HFF-Myc (cell line): ENCODE results near the gene RPS8.
"Not testable (repeated sequence)": the region's sequence is repeated elsewhere in the genome, so short reads cannot be mapped to it uniquely, and the experiment has no call there.

Source experiments
- DNase-seq: peaks from one replicate; pipeline ENCODE4 v3.0.0-alpha.2; 2011; ENCODE audit warnings: low read depth; ENCODE audit errors: extremely low read depth
- H3K4me3 ChIP-seq: replicated peaks from 2 replicates; pipeline ENCODE4 v1.5.1; 2011; ENCODE audit warnings: low read depth, mild to moderate bottlenecking, control low read depth, low read length
- TF ChIP-seq, protein P1 (sequence below): IDR thresholded peaks from 2 replicates; pipeline ENCODE4 v1.5.1; 2012; ENCODE audit warnings: mild to moderate bottlenecking, low read depth, low read length, control low read depth; ENCODE audit errors: missing control alignments

The RPS8 gene

GRCh38 chr1:44822981-44823451 is 47.7 kb downstream of the RPS8 start:
- no peak overlapping the region for H3K4me3 ChIP-seq
- TF ChIP-seq, protein P1, sequence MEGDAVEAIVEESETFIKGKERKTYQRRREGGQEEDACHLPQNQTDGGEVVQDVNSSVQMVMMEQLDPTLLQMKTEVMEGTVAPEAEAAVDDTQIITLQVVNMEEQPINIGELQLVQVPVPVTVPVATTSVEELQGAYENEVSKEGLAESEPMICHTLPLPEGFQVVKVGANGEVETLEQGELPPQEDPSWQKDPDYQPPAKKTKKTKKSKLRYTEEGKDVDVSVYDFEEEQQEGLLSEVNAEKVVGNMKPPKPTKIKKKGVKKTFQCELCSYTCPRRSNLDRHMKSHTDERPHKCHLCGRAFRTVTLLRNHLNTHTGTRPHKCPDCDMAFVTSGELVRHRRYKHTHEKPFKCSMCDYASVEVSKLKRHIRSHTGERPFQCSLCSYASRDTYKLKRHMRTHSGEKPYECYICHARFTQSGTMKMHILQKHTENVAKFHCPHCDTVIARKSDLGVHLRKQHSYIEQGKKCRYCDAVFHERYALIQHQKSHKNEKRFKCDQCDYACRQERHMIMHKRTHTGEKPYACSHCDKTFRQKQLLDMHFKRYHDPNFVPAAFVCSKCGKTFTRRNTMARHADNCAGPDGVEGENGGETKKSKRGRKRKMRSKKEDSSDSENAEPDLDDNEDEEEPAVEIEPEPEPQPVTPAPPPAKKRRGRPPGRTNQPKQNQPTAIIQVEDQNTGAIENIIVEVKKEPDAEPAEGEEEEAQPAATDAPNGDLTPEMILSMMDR: no peak
- no peak for DNase-seq

GRCh38 chr1:44824392-44824791 is 49.1 kb downstream of the RPS8 start:
- DNase-seq, H3K4me3 ChIP-seq: not testable (repeated sequence)

DNA sequence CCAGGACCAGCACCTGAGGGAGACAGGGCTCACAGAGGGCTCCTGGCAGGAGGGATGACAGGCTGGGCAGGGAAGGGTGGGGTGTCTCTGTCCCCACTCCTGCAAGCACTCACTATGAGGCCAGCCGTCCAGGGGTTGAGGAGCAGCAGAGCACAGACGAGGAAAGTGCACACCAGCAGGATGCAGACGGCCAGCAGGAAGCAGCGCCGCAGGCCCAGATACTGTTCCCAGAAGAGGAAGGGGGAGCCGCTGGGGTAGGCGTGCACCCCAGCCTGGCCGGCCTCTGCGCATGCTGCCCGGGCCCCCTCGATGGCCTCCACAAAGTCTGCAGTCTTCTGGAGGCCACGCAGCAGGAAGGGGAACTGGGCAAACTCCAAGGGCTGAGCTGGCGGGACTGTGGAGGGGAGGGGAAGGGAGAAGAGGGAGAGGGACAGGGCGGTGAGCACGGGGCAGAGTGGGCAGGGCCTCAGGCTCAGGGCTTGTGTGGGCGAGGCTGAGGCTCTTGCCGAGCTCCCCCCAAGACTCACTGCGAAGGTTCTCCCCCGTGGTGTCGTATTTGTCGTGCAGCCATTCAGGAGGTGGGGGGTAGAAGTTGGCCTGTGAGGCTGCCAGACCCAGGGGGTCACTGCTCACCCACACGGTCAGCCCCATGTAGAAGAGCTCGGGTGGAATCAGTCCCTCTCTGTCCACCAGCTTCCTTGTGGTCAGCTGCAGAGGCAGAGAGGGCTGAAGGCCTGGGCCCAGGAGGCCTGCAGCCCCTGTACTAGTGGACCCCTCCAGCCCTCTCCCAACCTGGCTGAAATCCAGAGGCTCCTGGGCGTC is 51.2 kb downstream of the RPS8 start:
- H3K4me3 ChIP-seq: no peak overlapping the region
- DNase-seq: no peak
- TF ChIP-seq, protein P1: no peak

DNA sequence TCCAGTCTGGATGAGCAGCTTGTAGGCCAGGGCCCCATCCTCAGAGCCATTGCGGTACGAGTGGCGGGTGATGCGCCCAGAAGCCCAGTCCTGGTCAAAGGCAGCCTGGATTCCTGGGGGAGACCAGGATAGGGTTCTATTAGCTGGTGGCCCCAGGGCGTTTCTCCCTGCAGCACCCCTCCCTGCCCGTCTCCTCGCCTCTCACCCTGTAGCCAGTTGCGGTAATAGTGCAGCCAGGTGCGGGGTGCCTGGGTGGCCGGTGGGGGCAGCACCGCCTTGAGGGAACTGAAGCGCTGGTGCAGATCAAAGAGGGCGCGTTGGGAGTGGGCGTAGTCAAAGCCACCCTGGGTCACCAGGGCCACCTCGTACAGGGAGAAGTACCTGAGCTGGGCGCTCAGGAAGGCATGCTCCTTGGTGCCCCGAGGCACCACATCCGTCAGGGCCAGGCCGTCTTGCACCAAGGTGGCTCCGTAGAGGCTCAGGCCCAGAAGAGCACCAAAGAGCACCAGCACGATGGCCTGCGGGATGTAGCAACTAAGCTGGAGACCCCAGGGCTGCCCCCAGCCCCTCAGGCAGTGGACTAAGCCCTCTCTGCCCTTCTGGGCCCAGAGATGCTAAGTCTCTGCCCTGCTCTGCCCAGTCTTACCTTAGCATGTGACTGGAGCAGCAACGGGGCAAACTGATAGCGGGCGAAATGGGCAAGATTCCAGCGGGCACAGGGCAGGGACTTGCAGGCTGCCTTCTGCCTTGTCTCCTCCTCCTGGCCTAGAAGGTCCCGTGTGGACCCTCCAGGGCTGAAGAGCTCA is 52.1 kb downstream of the RPS8 start:
- no peak for DNase-seq
- TF ChIP-seq, protein P1: no peak
- H3K4me3 ChIP-seq: no peak overlapping the region

GRCh38 chr1:44828003-44828651 is 52.8 kb downstream of the RPS8 start:
- no peak overlapping the region for H3K4me3 ChIP-seq
- DNase-seq: no peak
- TF ChIP-seq, protein P1: no peak
